Activated CD4-positive, alpha-beta T cell treated with anti-CD3 and anti-CD28 coated beads, Interleukin-2, amount 50 U/mL, for 4 hours (primary cell): Measurements from ENCODE around the gene ADGRG1.
A peak's percentile ranks its signal among the peaks of the same experiment; 100 is the strongest.
"Not testable (repeated sequence)": the region's sequence is repeated elsewhere in the genome, so short reads cannot be mapped to it uniquely, and the experiment has no call there.

ENCODE experiments used
- DNase-seq, 2 experiments: peaks; one replicate each; pipeline ENCODE4 v3.0.0-alpha.2; 2020

Gene ADGRG1

DNA sequence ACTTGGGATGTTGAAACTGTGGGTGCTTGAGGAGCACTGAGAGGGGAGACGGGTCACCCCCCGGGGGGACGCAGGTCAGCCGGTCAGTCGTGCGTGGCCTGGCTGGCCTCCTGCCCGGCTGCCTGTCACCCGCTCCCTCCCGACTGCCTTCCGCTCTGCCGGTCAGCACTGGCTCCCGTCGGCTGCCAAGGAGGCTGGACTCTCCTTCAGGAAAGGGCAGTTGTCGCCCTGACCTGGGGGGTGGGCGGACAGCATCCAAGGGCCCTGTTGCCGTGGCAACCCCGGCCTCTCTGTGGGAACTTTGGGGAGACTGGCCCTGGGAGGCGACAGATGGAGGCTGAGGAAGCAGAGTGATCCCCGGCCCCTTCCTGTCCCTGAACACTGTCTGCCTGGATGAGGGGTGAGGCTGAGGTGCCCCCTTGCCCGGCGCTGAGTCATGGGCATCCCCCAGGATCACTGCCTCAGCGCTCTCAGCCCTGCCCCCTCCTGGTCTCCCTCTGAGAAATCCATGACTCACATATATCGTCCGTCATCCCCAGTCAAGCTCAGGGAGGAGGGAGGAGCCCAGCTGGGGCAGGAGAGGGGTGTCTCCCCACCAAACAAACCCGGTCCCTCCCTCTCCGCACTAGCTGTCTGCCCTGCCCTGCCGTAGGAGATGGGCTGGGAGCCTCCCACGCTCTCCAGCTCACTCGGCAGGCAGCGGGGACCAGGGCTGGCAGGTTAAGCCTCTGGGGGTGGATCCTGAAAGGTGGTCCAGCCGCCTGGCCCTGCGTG, at the start of gene ADGRG1:
TSS of gene ADGRG1 (plus strand) at position 623 of the 774 bp plus-strand sequence. CDS start 21,658 bp downstream, outside the sequence.
- DNase-seq, result peak; percentile 9 to 26

- DNase-seq, result no peak
Measured at GRCh38 chr16:57579361-57579665, 49.1 kb upstream of the ADGRG1 start.

DNA sequence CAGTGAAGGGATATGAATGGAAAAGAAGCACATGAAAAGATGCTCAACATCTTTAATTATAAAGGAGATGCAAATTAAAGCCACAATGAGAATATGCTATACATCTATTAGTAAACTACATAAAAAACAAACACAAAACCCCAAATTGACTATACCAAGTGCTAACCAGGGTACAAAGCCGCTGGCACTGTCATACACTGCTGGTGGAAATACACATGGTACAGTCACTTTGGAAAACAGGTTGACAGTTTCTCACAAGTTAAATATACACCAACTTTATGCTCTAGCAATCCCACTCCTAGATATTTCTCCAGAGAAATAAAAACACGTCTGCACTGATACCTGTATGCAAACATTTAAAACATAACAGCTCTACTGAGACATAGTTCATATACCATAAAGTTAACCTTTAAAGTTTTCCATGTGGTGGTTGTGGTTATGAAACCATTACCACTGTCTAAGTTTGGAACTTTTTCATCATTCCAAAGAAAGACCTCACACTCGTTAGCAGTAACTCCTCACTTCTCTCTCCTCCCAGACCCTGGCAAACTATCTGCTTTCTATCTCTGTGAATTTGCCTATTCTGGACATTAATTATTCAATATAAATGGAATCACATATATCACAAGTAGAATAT, 43.3 kb upstream of the ADGRG1 start:
- no peak for DNase-seq

- no peak for DNase-seq
Measured at GRCh38 chr16:57588831-57589230, 39.6 kb upstream of the ADGRG1 start.

DNA sequence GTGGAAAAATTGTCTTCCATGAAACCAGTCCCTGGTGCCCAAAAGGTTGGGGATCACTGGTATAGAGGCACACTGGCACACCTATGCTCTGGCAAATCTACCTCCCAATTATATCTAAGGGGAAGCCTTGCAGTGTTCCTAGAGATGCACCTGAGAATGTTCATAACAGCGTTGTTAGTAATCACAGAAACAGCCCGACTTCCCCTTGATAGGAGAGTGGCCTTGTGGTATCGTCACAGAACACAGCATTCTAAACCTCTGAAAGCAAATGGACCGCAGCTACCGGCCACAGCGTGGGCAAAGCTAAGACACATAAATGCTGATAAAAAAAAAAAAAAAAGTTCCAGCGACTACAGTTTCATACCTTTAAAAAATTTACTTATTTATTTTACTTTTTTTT, 39.1 kb upstream of the ADGRG1 start:
- DNase-seq, result no peak

GRCh38 chr16:57590654-57591085, 37.8 kb upstream of the ADGRG1 start:
- no peak for DNase-seq

DNA sequence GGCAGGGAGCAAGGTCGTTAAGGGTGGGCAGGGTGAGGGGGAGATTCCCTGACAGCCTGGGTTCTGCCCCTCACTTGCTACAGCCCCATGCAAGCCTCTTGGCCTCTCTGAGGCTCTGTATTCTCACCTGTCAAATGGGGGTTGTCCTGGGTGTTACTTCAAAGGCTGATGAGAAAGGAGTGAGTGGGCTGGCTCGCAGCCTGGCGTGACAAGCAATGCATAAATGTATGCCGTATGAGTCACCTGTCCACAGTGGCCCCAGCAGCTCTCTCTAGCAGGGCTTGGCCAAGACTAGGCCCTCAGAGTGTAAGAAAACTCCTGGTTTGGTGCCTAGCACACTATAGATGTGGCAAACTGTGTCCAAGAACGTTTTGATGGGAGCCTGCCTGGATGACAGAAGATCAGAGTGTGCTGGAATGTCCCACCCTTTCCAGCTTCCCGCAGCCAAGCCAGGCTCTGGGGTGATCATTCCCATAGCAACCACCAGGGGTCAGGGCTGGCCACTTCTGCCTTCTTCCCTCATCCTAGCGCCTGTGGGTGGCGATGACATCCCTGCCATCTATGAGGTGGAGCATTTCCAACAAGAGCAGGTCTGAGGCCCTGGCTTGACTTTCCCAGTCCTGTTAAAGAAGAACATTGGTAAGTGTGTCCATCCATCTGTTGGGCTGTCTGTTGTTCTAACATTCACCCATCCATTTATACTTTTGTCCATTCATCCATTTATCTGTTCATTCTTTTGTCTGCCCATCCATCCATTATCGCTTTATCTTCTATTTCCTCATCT, 37.2 kb upstream of the ADGRG1 start:
- DNase-seq, result peak; percentile 50 to 52

DNA sequence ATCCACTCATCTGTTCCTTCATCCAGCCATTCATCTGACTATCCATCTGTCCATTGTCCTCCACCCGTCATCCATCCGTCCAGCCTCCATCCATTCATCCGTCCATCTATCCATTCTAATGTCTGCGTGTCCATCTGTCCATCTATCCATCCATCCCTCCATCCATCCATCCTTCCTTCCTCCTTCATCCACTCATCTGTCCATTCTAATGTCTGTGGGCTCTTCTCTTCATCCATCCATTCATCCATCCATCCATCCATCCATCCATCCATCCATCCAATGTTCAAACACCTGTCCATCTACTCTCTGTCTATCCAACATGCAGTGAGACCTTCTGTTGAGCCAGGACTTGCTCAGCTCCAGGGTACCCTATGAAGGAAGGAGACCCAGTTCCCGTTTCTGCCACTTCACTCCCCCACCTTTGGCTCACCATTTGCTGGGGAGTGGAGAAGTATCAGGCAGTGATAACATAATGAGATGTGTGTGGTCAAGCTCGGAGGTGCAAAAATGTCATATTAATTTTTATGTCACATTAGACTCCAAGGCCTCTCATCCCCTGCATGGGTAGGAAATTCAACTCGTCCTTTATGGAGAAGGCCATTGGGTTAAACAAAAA, 36.5 kb upstream of the ADGRG1 start:
- no peak for DNase-seq

DNA sequence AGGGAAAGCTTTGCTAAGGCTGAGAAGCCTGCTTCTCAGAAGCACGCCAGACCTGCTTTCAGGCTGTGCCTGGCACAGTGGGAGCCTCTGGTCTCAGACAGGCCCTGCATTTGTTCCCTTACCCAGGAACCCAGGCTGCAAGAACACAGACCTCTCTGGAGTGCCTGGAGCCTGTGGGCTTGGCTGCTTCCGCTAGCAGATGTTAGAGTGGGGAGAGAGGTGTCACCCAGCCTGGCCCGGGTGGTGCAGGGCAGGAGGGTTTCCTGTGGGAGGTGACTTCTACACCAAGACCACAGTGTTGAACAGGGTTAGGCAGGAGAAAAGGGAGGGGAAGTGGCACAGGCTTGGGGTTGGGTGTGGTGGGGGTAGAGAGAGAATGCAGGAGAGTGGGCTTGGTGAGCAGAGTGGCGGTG, 35.8 kb upstream of the ADGRG1 start:
- peak; percentile 37 to 45 for DNase-seq

- DNase-seq, result no peak
Measured at GRCh38 chr16:57593021-57593420, 35.4 kb upstream of the ADGRG1 start.

DNA sequence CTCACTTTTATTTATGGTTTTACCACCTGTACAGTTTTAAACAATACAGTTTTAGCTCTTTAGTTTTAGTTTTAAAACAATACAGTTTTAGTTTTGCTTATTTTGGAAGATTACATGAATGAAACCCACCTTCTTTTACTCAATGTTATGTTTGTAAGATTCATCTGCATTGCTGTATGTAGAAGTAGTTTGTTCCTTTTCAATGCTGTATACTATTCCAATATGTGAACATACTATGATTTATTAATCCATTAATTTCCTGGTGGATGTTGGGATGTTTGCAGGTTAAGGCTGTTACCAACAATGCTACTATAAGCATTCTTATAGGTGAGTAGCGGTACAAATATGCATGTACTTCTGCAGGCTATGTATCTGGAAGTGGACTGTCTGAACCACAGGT, 34.4 kb upstream of the ADGRG1 start:
- no peak for DNase-seq

DNA sequence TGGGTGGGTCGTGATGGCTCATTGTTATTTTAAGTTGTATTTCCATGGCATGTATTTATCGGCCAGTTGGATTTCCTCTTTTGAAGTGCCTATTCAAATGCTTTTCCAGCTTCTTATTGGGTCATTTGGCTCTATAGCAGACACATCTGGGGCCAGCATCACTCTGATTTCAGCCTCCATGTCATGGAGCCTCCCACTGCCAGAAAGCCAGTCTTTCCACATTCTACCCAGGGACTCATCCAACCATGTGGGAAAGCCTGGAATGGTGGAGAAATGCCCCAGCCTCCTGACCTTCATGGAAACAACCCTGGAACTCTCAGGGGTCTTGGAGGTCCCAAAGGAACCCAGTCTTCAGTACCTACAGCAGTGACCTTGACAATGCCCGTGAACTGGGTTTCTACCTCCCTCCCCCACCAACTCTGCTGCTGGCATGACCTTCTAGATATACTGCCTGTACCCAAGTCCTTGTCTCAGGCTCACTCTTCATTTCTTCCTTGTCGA, 33.8 kb upstream of the ADGRG1 start:
- no peak for DNase-seq

DNA sequence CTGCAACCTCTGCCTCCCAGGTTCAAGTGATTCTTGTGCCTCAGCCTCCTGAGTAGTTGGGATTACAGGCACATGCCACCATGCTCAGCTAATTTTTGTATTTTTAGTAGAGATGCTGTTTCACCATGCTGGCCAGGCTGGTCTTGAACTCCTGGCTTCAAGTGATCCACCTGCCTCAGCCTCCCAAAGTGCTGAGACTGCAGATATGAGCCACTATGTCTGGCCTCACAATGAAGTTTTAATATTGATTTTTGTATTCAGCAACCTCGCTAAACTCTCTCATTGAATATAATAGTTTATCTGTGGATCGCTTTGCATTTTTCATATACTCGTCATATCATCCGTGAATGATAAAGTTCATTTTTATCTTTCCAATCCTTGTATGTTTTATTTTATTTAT, 32.2 kb upstream of the ADGRG1 start:
- not testable (repeated sequence) for DNase-seq

GRCh38 chr16:57598437-57598836, 30.0 kb upstream of the ADGRG1 start:
- DNase-seq, result no peak

DNA sequence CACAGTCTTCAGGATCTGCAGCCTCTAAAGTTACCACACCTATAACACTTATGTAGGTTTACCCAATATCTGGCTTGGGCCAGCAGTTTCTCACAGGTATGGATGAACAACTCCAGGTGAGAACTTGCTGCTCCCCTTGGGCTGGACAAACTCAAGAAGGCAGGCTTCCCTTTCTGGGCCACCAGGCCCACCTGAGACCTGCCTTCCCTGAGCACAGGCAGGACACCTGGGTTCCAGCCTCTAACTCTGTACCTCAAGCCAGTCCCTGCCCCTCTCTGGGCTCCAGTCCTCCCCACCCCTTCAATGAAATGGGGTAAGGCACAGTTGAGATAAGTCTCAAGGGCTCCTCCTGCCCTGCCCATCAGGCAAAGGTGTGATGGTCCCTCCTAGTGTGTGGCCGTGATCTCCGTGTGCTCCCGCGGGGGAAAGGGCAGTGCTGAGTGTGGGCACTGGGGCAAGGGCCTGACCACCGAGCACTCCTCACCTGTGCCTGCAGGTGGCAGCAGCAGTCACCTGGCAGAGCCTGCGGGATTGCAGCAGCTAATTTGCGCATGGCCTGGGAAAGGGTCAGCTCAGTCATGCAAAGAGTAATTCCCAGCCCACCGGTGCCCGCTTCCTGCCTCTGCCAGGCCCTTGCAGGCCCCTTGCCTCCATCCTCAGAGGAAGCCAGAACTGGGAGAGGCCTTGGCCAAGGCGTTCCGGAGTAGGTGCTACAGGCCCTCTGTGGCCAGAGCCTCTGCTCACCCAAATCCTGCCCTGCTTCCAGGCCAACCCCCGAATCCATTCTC, 28.2 kb upstream of the ADGRG1 start:
- no peak for DNase-seq

GRCh38 chr16:57600952-57601580, 27.4 kb upstream of the ADGRG1 start:
- DNase-seq, result no peak

- DNase-seq, result no peak
Measured at GRCh38 chr16:57601801-57602478, 26.5 kb upstream of the ADGRG1 start.

GRCh38 chr16:57603115-57604024, 25.1 kb upstream of the ADGRG1 start:
- DNase-seq, result no peak

- DNase-seq, result no peak
Measured at GRCh38 chr16:57604177-57604576, 24.3 kb upstream of the ADGRG1 start.
